Measurements from ENCODE around the gene BEND6. TPM values are rescaled to one million over a fixed set of nuclear protein-coding genes. Genes with fewer than 3 reads are reported as not detected.

The BEND6 gene
- total RNA-seq, 1 donor from 2014 or later: 1.3 TPM

DNA sequence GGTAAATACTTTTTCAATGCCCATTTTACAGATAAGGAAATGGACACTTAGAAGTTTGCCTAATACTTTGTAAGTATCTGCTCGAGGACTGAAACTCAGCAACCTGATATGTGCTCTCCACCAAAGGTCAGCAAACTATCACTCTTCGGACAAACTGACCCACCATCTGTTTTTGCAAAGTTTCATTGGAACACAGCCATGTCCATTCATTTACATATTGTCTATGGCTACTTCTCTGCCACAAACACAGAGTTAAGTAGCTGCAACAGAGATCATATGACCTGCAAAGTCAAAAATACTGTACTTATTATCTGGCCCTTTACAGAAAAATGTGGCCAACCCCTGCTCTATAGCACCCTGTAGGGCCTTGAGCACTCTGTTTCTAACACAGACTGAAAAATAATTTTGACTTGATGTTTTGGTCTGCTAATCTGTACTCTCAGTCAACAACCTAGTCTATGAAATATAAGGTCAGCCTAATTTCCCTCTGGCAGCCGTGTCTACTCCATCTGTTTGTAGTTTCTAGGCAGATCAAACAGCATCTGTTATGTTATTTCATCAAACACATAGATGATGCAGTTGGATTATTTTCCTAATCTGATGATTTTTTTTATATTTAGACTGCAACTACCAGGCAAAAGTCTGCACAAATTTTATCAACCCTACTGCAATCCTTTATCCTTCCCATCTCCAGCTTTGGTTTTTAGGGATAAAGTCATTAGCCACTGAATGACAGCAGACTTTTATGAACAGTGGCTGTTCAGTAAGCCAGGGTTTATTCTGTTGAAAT lies 41.4 kb upstream of the BEND6 start:
- Mint-ChIP-seq H3K9me3 (no peaks in the 10 kb centered on the region), H3K27ac (no peak overlapping the region), H3K27me3 (no peaks in the 10 kb centered on the region), H3K4me3 (no peak overlapping the region), H3K4me1 (ENCODE audit: unreplicated experiment) (peaks cover 5% of the 10 kb centered on the region), H3K36me3 (no peaks in the 10 kb centered on the region)
- TF ChIP-seq, protein P1, sequence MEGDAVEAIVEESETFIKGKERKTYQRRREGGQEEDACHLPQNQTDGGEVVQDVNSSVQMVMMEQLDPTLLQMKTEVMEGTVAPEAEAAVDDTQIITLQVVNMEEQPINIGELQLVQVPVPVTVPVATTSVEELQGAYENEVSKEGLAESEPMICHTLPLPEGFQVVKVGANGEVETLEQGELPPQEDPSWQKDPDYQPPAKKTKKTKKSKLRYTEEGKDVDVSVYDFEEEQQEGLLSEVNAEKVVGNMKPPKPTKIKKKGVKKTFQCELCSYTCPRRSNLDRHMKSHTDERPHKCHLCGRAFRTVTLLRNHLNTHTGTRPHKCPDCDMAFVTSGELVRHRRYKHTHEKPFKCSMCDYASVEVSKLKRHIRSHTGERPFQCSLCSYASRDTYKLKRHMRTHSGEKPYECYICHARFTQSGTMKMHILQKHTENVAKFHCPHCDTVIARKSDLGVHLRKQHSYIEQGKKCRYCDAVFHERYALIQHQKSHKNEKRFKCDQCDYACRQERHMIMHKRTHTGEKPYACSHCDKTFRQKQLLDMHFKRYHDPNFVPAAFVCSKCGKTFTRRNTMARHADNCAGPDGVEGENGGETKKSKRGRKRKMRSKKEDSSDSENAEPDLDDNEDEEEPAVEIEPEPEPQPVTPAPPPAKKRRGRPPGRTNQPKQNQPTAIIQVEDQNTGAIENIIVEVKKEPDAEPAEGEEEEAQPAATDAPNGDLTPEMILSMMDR (conservative IDR thresholded peaks at IDR 0.05): no peak
- no peak for DNase-seq (ENCODE audit: extremely low spot score, unreplicated experiment)

DNA sequence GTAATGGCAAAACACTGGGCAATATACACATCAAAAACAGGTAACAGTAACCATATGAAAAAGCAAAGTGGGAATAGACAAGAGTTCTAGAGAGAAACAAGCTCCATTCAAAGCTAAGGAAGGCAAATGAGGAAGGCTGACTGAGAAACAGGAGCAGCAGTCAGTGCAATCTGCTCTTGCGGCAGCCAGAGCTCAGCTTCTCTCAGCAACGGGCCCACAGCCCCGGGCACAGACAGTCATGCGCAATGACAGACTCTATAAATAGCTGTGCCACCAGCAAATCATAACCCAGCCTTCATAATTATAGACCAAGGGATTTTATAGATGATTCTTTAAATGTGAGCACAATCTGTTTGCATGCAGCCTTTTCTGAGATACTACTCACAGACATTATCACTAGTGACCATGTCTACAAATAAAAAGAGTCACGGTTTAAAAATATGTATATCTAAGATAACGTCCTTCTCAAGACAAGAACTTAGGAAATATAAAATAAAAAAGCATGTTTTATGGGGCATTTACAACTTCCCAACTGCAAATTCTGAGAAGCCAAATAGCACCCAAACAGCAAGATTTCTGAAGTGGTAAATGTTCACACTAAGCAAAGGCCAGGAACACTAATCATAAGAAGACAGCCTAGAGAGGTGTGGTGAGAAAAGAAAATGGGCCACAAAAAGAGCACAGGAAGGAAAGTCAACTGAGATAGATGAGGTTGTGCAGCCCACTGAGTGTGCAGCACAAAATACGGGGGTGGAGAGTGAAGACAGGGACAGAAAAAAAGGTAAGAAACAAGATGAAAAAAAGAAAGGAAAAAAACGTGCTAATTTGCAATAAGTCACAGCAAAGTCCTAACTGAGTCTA lies 39.9 kb upstream of the BEND6 start:
- TF ChIP-seq, protein P1 (conservative IDR thresholded peaks at IDR 0.05): no peak
- Mint-ChIP-seq H3K9me3 (no peaks in the 10 kb centered on the region), H3K27ac (no peak overlapping the region), H3K4me3 (no peak overlapping the region), H3K36me3 (no peaks in the 10 kb centered on the region), H3K4me1 (ENCODE audit: unreplicated experiment) (peaks cover 5% of the 10 kb centered on the region), H3K27me3 (no peaks in the 10 kb centered on the region)
- DNase-seq (ENCODE audit: extremely low spot score, unreplicated experiment): no peak

DNA sequence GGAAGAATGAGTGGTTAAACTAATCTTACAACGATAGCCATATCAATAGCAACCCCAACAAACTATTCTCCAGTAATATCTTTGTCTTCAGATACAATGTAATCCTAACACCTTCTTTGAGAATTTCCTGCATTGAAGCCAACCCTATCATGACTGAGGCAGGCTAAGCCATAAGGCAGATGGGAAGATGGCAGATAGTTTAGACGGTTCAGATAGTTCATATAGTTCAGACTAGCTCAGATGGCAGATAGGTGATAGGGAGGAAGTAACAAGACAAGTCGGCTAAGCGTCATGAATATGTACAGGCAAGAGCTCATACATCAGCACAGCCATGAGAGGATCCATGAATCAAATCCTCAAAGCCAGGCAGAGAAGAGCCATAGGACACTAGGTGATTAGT lies 39.1 kb upstream of the BEND6 start:
- Mint-ChIP-seq H3K4me3 (no peak overlapping the region), H3K27ac (no peak overlapping the region), H3K36me3 (no peaks in the 10 kb centered on the region), H3K27me3 (no peaks in the 10 kb centered on the region), H3K9me3 (no peaks in the 10 kb centered on the region), H3K4me1 (ENCODE audit: unreplicated experiment) (peaks cover 5% of the 10 kb centered on the region)
- TF ChIP-seq, protein P1 (conservative IDR thresholded peaks at IDR 0.05): no peak
- DNase-seq (ENCODE audit: extremely low spot score, unreplicated experiment): no peak

DNA sequence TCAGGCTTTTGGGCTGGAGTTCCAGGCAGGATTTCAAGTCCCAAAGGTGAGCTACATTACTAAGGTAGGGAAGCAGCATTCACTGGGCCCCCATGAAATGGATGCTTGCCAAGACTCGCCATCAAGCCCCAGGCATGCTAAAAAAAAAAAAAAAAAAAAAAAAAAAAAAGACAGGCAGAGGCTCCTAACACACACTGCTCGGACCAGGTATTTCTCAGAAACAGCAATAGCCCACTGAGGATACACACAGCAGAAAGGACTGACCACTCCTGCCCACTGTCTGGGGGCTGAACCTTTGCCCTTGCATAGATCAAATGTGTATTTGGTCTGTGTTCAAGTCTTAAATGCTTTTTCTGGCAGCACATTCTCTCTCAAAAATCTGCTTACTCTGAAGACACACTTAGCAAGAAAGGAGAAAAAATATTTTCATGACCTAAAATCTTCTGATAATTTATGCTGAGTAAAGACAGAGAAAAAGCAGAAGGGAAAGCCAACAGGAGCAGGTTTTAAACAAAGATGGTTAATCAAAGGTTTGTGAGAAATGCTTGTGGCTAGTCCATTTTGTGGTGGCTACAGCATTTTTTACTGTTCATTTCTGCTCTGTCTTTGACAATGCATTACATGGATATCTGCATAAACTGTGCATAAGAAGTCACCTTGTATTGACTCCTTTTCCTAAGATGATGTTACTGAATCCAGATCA lies 37.9 kb upstream of the BEND6 start:
- Mint-ChIP-seq H3K27ac (no peak overlapping the region), H3K36me3 (no peaks in the 10 kb centered on the region), H3K4me3 (no peak overlapping the region), H3K4me1 (ENCODE audit: unreplicated experiment) (peaks cover 5% of the 10 kb centered on the region), H3K27me3 (no peaks in the 10 kb centered on the region), H3K9me3 (no peaks in the 10 kb centered on the region)
- TF ChIP-seq, protein P1 (conservative IDR thresholded peaks at IDR 0.05): no peak
- DNase-seq (ENCODE audit: extremely low spot score, unreplicated experiment): no peak

DNA sequence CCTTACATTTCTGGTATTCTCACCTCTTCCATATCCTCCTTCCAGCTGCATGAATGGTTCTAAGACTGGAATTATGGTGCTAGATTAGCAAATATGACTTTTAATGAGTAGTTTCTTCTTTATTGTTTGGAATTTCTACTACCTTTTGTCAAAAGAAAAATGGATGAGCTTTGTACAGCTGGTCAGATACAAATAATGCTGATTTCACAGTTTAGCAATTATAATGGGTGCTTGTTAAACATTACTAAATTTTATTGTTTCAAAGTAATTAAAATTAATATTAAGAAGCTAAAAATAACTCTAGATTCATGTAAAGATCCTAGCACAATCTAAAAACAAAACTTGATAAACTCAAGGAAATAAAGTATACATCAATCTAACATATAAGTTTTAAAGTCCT lies 32.3 kb upstream of the BEND6 start:
- TF ChIP-seq, protein P1 (conservative IDR thresholded peaks at IDR 0.05): no peak
- Mint-ChIP-seq H3K27me3 (no peaks in the 10 kb centered on the region), H3K27ac (no peak overlapping the region), H3K4me3 (no peak overlapping the region), H3K4me1 (ENCODE audit: unreplicated experiment) (no peaks in the 10 kb centered on the region), H3K9me3 (no peaks in the 10 kb centered on the region), H3K36me3 (no peaks in the 10 kb centered on the region)
- DNase-seq (ENCODE audit: extremely low spot score, unreplicated experiment): no peak

Data from type B pancreatic cell (in vitro differentiated cells).